Suprapubic skin (tissue), 4 donors: ENCODE data around the gene MIXL1. TPM values are rescaled to one million over a fixed set of nuclear protein-coding genes. Genes with fewer than 3 reads are reported as not detected.

Experiments used
- DNase-seq, 2 donors: peaks; one replicate each; pipeline ENCODE4 v3.0.0-alpha.2; 2019; ENCODE audit warnings: low spot score in 2 of 2
- H3K27ac ChIP-seq: fragments of 200-600 bp; sonication (generic); one replicate; pipeline ENCODE4 v1.5.1; 2019
- H3K27me3 ChIP-seq: fragments of 200-600 bp; sonication (generic); one replicate; pipeline ENCODE4 v1.5.1; 2019
- H3K36me3 ChIP-seq: fragments of 200-600 bp; sonication (generic); one replicate; pipeline ENCODE4 v1.5.1; 2019
- H3K4me1 ChIP-seq: fragments of 200-600 bp; sonication (generic); one replicate; pipeline ENCODE4 v1.5.1; 2019
- H3K4me3 ChIP-seq: fragments of 200-600 bp; sonication (generic); one replicate; pipeline ENCODE4 v1.5.1; 2019; ENCODE audit warnings: mild to moderate bottlenecking
- H3K9me3 ChIP-seq: fragments of 200-600 bp; sonication (generic); one replicate; pipeline ENCODE4 v1.5.1; 2019
- CTCF ChIP-seq, 2 donors: fragments of 200-600 bp in 1 of 2; fragments of 450-650 bp in 1 of 2; sonication (generic) in 1 of 2; IDR thresholded peaks; one replicate each; pipeline ENCODE4 v1.5.1; 2016 to 2019; ENCODE audit warnings: antibody characterized with exemption in 2 of 2, mild to moderate bottlenecking in 1 of 2, moderate library complexity in 1 of 2
- EP300 ChIP-seq: sonication (generic); formaldehyde crosslinking; IDR thresholded peaks from one replicate; pipeline ENCODE4 v1.6.1; 2017; ENCODE audit warnings: antibody characterized with exemption
- POLR2A ChIP-seq, 2 donors: fragments of 450-650 bp; IDR thresholded peaks; one replicate each; pipeline ENCODE4 v1.6.1; 2017; ENCODE audit warnings: antibody characterized with exemption in 2 of 2, mild to moderate bottlenecking in 2 of 2, moderate library complexity in 2 of 2
- POLR2AphosphoS5 ChIP-seq, 3 donors: sonication (generic); formaldehyde crosslinking; IDR thresholded peaks; one replicate each; pipeline ENCODE4 v1.6.1; 2017; ENCODE audit warnings: antibody characterized with exemption in 3 of 3
- WGBS: methylation state at CpG from one replicate; pipeline ENCODE4 v1.1.5; 2018; 5-methylcytosine and 5-hydroxymethylcytosine counted together
- total RNA-seq, 4 donors: library from RNA; depleted of rRNA; stranded (reverse); fragments of >200 nt; gene quantifications; one replicate each; pipeline ENCODE4 v1.1.0, GENCODE V29; 2016

Gene MIXL1
- total RNA-seq, 4 donors from 2014 or later = 0.45 TPM; not detected in 3

DNA sequence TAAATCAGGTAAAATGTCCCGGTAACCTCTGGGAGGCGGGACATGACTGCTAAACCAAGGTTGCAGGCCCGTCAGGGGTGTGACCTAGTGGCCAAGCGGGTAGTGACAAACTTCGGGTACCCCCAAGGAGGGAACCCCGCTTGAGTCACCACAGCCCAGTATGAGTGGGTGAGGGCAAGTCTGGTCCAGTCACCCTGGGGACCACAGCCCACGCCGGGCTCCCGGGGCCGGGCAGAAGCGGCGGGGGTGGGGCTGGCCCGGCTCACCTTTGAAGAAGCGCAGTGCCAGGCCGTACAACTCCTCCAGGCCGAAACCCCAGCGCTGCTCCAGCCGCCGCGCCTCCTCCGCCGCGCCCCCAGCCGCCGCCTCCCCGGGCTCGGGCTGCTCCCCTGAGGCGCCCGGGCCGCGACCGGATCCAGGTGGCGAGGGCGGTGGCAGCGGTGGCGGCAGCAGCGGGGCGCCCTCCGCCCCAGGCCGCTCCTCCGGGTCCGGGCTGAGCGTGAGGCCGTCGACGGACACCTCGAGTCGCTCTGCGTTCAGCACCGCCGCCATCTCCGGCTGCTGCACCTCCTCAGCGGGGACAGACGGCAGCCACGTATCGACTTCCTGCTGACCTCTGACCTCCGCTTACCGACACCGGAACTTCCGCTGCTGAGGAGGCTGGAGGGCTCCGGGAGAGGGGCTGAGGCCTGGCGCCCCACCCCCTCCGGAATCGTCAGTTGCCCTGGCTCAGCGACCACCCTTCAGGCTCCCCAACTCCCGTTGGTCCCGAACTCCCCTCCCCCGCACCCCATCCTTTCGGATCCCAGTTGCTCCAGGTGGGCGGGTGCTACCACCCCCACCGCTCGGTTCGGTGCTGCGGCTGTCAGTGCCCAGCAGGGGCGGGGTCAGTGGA is 37.1 kb upstream of the MIXL1 start, which contains the start of gene ACBD3:
ACBD3 (minus strand) TSS at position 618 of the 895 bp plus-strand sequence; CDS start at position 552, 66 bp downstream.
- TF ChIP-seq POLR2AphosphoS5 (IDR thresholded peaks at IDR 0.05) (peak; percentile 63 to 78 (median 68)), POLR2A (IDR thresholded peaks at IDR 0.05) (peak; percentile 52 to 91), EP300 (no peak), CTCF (IDR thresholded peaks at IDR 0.05) (no peak)
- peaks cover 48% of the 10 kb centered on the region for H3K4me1 ChIP-seq
- no peaks in the 10 kb centered on the region for H3K9me3 ChIP-seq
- H3K36me3 ChIP-seq = no peaks in the 10 kb centered on the region
- peak within 1 kb of the TSS; percentile 98 for H3K27ac ChIP-seq
- WGBS = 0% methylated on average over 37 of the region's 75 CpGs
- peak within 1 kb of the TSS; percentile 93 for H3K4me3 ChIP-seq
- DNase-seq = peak; percentile 92
- no peaks in the 10 kb centered on the region for H3K27me3 ChIP-seq

- WGBS = 21% methylated on average over 6 of the region's 10 CpGs
- TF ChIP-seq POLR2AphosphoS5 (IDR thresholded peaks at IDR 0.05) = no peak
- no peak for TF ChIP-seq EP300
- TF ChIP-seq CTCF (IDR thresholded peaks at IDR 0.05) = no peak
- TF ChIP-seq POLR2A (IDR thresholded peaks at IDR 0.05) = no peak
Measured at GRCh38 chr1:226187019-226187322, 36.5 kb upstream of the MIXL1 start.

DNA sequence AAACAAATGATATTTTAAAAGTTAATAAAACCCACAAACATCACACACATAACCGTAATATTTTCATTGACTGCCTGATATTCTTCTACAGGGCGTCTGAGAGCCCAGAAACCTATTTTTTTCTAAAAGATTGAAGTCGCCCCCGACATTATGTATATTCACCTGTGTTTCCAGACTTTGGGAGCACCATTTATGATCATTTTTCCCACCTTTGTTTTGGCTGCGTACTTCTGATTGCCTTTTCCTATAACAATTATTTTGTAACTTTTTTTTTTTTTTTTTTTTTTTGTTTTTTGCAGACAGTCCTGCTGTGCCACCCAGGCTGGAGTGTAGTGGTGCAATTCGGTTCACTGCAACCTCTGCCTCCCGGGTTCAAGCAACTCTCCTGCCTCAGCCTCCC is 36.1 kb upstream of the MIXL1 start:
- no peaks in the 10 kb centered on the region for H3K36me3 ChIP-seq
- 91% methylated on average over 7 of the region's 7 CpGs for WGBS
- H3K27me3 ChIP-seq = no peaks in the 10 kb centered on the region
- no peak overlapping the region for H3K27ac ChIP-seq
- no peaks in the 10 kb centered on the region for H3K9me3 ChIP-seq
- DNase-seq = no peak
- H3K4me1 ChIP-seq = peaks cover 39% of the 10 kb centered on the region
- TF ChIP-seq POLR2A (IDR thresholded peaks at IDR 0.05) (no peak), CTCF (IDR thresholded peaks at IDR 0.05) (no peak)
- H3K4me3 ChIP-seq = peak overlapping the region; percentile 93

More at GRCh38 chr1:226187019-226187322, 36.5 kb upstream of the MIXL1 start:
- Histone ChIP-seq H3K9me3 (no peaks in the 10 kb centered on the region), H3K27me3 (no peaks in the 10 kb centered on the region), H3K4me3 (peak overlapping the region; percentile 93), H3K27ac (peak overlapping the region; percentile 98), H3K36me3 (no peaks in the 10 kb centered on the region), H3K4me1 (peaks cover 43% of the 10 kb centered on the region)
- DNase-seq = no peak

- no peak overlapping the region for H3K4me3 ChIP-seq
- no peaks in the 10 kb centered on the region for H3K36me3 ChIP-seq
- H3K4me1 ChIP-seq = no peaks in the 10 kb centered on the region
- DNase-seq = no peak
- no peaks in the 10 kb centered on the region for H3K27me3 ChIP-seq
- H3K9me3 ChIP-seq = no peaks in the 10 kb centered on the region
- no peak overlapping the region for H3K27ac ChIP-seq
- WGBS = 84% methylated on average over 1 of the region's 1 CpG
- TF ChIP-seq POLR2A (IDR thresholded peaks at IDR 0.05) (no peak), POLR2AphosphoS5 (IDR thresholded peaks at IDR 0.05) (no peak), CTCF (IDR thresholded peaks at IDR 0.05) (no peak), EP300 (no peak)
Measured at GRCh38 chr1:226195144-226195543, 28.3 kb upstream of the MIXL1 start.

DNA sequence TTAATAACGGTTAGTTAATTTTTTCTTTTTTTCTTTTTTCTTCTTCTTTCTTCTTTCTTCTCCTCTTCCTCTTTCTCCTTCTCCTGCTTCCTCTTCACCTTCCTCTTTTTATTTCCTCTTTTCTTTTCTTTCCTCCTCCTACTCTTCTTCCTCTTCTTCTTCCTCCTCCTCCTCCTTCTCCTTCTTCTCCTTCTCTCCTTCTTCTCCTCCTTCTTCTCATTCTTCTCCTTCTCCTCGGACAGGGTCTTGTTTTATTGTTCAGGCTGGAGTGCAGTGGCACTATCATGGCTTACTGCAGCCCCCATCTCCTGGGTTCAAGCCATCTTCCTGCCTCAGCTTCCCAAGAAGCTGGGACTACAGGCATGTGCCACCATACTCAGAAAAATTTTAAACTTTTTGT is 23.5 kb upstream of the MIXL1 start:
- Histone ChIP-seq H3K4me1 (no peaks in the 10 kb centered on the region), H3K9me3 (no peaks in the 10 kb centered on the region), H3K36me3 (no peaks in the 10 kb centered on the region), H3K27ac (no peak overlapping the region), H3K4me3 (no peak overlapping the region), H3K27me3 (no peaks in the 10 kb centered on the region)
- no peak for DNase-seq
- TF ChIP-seq EP300 = no peak
- TF ChIP-seq CTCF (IDR thresholded peaks at IDR 0.05) = no peak
- 77% methylated on average over 2 of the region's 2 CpGs for WGBS
